ENCODE data around the gene FAM171A1. TPM values are rescaled to one million over a fixed set of nuclear protein-coding genes. Genes with fewer than 3 reads are reported as not detected.

FAM171A1 gene
- total RNA-seq, 2 experiments from 2014 or later: 4.2 to 5.1 TPM

DNA sequence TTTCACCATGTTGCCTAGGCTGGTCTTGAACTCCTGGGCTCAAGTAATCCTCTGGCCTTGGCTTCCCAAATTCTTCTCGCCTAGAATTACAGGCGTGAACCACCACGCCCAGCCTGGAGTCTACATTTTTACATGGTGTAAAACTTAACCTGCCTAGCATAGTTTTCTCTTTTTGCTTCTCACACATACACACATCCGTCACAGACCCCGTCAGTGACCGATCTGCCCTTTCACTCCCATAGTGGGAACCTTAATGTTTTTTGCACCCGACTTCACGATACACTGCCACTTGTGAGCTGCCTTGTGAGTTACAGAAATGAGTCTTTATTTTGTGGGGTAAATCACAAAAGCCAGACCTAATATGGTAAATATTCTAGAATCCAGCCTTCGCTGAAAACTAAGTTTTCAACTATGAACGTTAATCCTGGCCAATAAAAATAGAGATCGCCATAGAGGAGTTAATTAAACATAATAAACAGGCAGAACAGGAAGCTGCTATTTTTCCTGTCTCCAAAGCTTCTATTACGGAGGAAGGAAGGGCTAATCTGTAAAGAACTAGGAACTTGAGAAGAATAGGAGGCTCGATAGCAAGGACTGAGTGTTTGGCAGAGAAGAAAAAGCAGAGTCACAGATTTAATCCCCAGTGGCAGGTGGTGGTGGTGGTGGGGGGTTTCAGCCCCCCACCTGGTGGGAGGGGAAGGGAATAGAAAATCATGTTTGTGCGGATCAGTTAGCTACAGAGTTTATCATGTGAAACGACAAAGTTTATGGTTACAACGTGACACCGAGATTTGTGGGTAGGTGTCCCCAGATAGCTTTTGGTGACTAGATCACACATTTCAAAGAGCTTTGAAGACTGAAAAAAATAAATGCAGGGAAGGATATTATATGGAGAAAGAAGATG lies 14.7 kb upstream of the FAM171A1 start:
- ChIA-PET CTCF (interaction anchor here (1.1 kb wide), 1 partner anchor 34 kb away, joined by 4 read pairs; no protein-coding TSS in a partner anchor), POLR2A (no interaction called here)
- TF ChIP-seq, protein P1, sequence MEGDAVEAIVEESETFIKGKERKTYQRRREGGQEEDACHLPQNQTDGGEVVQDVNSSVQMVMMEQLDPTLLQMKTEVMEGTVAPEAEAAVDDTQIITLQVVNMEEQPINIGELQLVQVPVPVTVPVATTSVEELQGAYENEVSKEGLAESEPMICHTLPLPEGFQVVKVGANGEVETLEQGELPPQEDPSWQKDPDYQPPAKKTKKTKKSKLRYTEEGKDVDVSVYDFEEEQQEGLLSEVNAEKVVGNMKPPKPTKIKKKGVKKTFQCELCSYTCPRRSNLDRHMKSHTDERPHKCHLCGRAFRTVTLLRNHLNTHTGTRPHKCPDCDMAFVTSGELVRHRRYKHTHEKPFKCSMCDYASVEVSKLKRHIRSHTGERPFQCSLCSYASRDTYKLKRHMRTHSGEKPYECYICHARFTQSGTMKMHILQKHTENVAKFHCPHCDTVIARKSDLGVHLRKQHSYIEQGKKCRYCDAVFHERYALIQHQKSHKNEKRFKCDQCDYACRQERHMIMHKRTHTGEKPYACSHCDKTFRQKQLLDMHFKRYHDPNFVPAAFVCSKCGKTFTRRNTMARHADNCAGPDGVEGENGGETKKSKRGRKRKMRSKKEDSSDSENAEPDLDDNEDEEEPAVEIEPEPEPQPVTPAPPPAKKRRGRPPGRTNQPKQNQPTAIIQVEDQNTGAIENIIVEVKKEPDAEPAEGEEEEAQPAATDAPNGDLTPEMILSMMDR (IDR thresholded peaks at IDR 0.05): no peak
- H3K27me3 Mint-ChIP-seq: peaks cover 31% of the 10 kb centered on the region
- intact Hi-C loops (cut with micrococcal nuclease): no loop called here
- H3K27ac Mint-ChIP-seq: no peak overlapping the region
- ATAC-seq (no peak), DNase-seq (no peak)
- H3K4me3 Mint-ChIP-seq: no peak overlapping the region
- H3K9me3 Mint-ChIP-seq: no peaks in the 10 kb centered on the region
- H3K36me3 Mint-ChIP-seq (ENCODE audit: low read depth): no peaks in the 10 kb centered on the region
- H3K4me1 Mint-ChIP-seq (ENCODE audit: low read depth): no peaks in the 10 kb centered on the region

DNA sequence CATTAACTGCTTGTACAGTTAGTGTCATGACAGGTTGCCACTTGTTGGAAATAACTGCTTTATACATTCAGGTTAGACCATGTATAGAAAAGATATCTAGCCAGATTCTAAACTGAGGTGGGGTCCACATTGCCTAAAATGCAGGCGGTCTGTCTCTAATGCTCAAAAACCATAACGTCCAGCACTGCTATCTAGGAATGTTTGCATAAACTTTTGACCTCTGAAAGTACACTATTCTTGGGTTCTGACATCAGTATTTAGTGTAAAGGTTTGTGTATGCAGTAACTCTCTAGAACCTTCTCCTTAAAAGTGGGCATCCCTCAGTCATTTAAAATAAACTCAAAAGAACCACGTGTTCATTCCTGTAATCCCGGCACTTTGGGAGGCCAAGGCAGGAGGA lies 10.3 kb upstream of the FAM171A1 start:
- Mint-ChIP-seq H3K27me3 (peaks cover 35% of the 10 kb centered on the region), H3K27ac (no peak overlapping the region), H3K4me1 (ENCODE audit: low read depth) (no peaks in the 10 kb centered on the region), H3K9me3 (no peaks in the 10 kb centered on the region), H3K36me3 (ENCODE audit: low read depth) (no peaks in the 10 kb centered on the region), H3K4me3 (no peak overlapping the region)
- POLR2A ChIA-PET: no interaction called here
- intact Hi-C loops (cut with micrococcal nuclease): no loop called here
- ATAC-seq: no peak
- DNase-seq: no peak
- TF ChIP-seq, protein P1 (IDR thresholded peaks at IDR 0.05): no peak
- CTCF ChIA-PET: no interaction called here

DNA sequence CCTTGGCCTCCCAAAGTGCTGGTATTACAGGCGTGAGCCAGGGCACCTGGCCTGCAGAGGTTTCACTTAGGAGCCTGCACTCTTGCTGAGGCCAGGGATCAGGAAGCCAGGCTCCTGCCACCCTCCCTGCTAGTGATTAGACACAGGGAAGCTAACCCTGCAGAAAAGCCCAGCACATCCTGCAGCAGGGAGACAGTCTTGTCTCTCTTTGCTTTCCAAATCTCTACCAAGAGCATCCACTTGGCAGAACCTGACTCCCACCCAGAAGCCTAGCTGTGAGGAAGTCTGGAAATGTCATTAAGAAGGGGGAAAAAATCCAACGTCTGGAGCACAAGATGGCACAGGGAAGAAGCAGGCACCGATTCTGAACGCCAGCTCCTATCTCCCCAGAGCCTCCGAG lies 8.0 kb upstream of the FAM171A1 start:
- Mint-ChIP-seq H3K27me3 (peaks cover 33% of the 10 kb centered on the region), H3K4me1 (ENCODE audit: low read depth) (no peaks in the 10 kb centered on the region), H3K4me3 (no peak overlapping the region), H3K9me3 (no peaks in the 10 kb centered on the region), H3K27ac (no peak overlapping the region), H3K36me3 (ENCODE audit: low read depth) (no peaks in the 10 kb centered on the region)
- DNase-seq: no peak
- no peak for ATAC-seq
- POLR2A ChIA-PET: no interaction called here
- intact Hi-C loops (cut with micrococcal nuclease): no loop called here
- CTCF ChIA-PET: interaction anchor here (1.4 kb wide), 1 partner anchor 10 kb away, joined by 4 read pairs; no protein-coding TSS in a partner anchor
- TF ChIP-seq, protein P1 (IDR thresholded peaks at IDR 0.05): no peak

DNA sequence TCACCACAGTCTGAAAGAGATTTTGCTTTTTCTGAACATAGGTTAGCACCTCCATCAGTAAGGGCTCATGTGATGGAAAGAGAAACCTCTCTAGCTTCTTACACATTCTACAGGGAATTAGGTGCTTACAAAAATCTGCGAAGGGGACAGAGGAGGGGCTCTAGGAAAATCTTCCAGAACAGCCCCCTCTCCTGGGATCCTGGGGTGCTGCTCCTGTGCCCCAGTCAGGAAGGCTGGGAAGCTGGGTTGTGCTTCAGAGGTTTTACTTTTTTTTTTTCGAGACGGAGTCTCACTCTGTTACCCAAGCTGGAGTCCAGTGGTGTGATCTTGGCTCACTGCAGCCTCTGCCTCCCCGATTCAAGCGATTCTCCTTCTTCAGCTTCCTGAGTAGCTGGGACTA lies 7.5 kb upstream of the FAM171A1 start:
- H3K4me3 Mint-ChIP-seq: no peak overlapping the region
- CTCF ChIA-PET: interaction anchor here (1.1 to 1.4 kb wide), 2 partner anchors 10 to 18 kb away, joined by 3 to 4 read pairs; no protein-coding TSS in a partner anchor
- intact Hi-C loops (cut with micrococcal nuclease): no loop called here
- no peaks in the 10 kb centered on the region for H3K36me3 Mint-ChIP-seq (ENCODE audit: low read depth)
- H3K4me1 Mint-ChIP-seq (ENCODE audit: low read depth): peaks cover 4% of the 10 kb centered on the region
- TF ChIP-seq, protein P1 (IDR thresholded peaks at IDR 0.05): no peak
- no peak overlapping the region for H3K27ac Mint-ChIP-seq
- H3K9me3 Mint-ChIP-seq: no peaks in the 10 kb centered on the region
- ATAC-seq (no peak), DNase-seq (no peak)
- POLR2A ChIA-PET: no interaction called here
- peaks cover 37% of the 10 kb centered on the region for H3K27me3 Mint-ChIP-seq

DNA sequence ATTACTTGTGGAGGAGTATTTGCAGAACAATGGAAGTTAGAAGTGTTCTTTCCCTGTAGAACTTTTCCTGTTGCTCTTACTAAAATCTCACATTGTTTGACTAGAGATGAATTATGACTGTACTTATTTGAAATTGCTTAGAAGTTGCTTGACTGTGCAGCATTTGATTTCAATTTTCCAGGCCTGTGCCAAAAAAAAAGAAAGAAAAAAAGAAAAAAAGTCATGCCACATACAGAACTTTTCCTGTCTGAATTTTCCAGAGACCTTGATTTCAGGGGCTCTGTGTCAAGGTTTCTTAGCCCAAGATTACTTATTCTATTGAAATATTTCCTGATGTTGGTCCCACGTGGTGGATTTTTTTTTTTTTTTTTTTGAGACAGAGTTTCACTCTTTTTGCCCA lies 3.5 kb upstream of the FAM171A1 start:
- no peaks in the 10 kb centered on the region for H3K9me3 Mint-ChIP-seq
- intact Hi-C loops (cut with micrococcal nuclease): no loop called here
- H3K36me3 Mint-ChIP-seq (ENCODE audit: low read depth): no peaks in the 10 kb centered on the region
- ATAC-seq (no peak), DNase-seq (no peak)
- H3K27me3 Mint-ChIP-seq: peaks cover 40% of the 10 kb centered on the region
- ChIA-PET POLR2A (no interaction called here), CTCF (no interaction called here)
- peaks cover 6% of the 10 kb centered on the region for H3K4me1 Mint-ChIP-seq (ENCODE audit: low read depth)
- TF ChIP-seq, protein P1 (IDR thresholded peaks at IDR 0.05): no peak
- no peak overlapping the region for H3K4me3 Mint-ChIP-seq
- H3K27ac Mint-ChIP-seq: no peak overlapping the region

All from activated CD8-positive, alpha-beta T cell treated with anti-CD3 and anti-CD28 coated beads for 36 hours (primary cell).